ENCODE measurements around the gene LCE4A. TPM values are rescaled to one million over a fixed set of nuclear protein-coding genes. Genes with fewer than 3 reads are reported as not detected.

LCE4A gene
- total and polyA plus RNA-seq, 2 experiments from 2014 or later, result not detected

- H3F3A ChIP-seq (replicated peaks; ENCODE audit: low read depth), result no peaks in the 10 kb centered on the region
- H3K27me3 ChIP-seq (ENCODE audit: insufficient read depth), result no peaks in the 10 kb centered on the region
- H2AFZ ChIP-seq, result no peak overlapping the region
- H3K27ac ChIP-seq (ENCODE audit: low read depth), result no peak overlapping the region
- no peaks in the 10 kb centered on the region for H3K79me2 ChIP-seq (replicated peaks; ENCODE audit: insufficient read depth)
- DNase-seq (ENCODE audit: low spot score) (no peak), ATAC-seq (no peak)
- H4K20me1 ChIP-seq (replicated peaks; ENCODE audit: insufficient read depth), result no peaks in the 10 kb centered on the region
- no peaks in the 10 kb centered on the region; the same call in 2 of the 3 replicates for H3K9me3 Mint-ChIP-seq
- H3K4me1 ChIP-seq (ENCODE audit: insufficient read depth), result no peaks in the 10 kb centered on the region; the same call in 1 of the 2 replicates
- H3K27ac Mint-ChIP-seq, result no peak overlapping the region
- peaks cover 5% of the 10 kb centered on the region for H3K27me3 Mint-ChIP-seq (ENCODE audit: insufficient read depth, low read depth, poor library complexity)
- peaks cover 15% of the 10 kb centered on the region; the same call in 2 of the 3 replicates for H3K4me1 Mint-ChIP-seq
- no peak for TF ChIP-seq ETS1 (IDR thresholded peaks at IDR 0.05)
- no peak for TF ChIP-seq ZNF462 (CRISPR knock-in tag; IDR thresholded peaks at IDR 0.05)
- no peak for TF ChIP-seq ZNF331 (CRISPR knock-in tag; IDR thresholded peaks at IDR 0.05; ENCODE audit: low read depth)
- no peak for TF ChIP-seq CTCF (conservative IDR thresholded peaks at IDR 0.05; ENCODE audit: low read depth in 2 of 2)
- TF ChIP-seq POLR2AphosphoS5 (IDR thresholded peaks at IDR 0.05; ENCODE audit: low read depth), result no peak
- no peak for TF ChIP-seq CREB1 (CRISPR knock-in tag; IDR thresholded peaks at IDR 0.05; ENCODE audit: low read depth)
- no peak for TF ChIP-seq REST (IDR thresholded peaks at IDR 0.05; ENCODE audit: unreplicated experiment)
- no peak for TF ChIP-seq JUNB (IDR thresholded peaks at IDR 0.05; ENCODE audit: unreplicated experiment)
- no peak for TF ChIP-seq EZH2 (IDR thresholded peaks at IDR 0.05; ENCODE audit: low read depth, unreplicated experiment)
- no peak for TF ChIP-seq ZNF114 (CRISPR knock-in tag; IDR thresholded peaks at IDR 0.05)
- no peak for TF ChIP-seq EZH2phosphoT487 (IDR thresholded peaks at IDR 0.05; ENCODE audit: unreplicated experiment)
- no peak for TF ChIP-seq STAT1 (IDR thresholded peaks at IDR 0.05; ENCODE audit: unreplicated experiment)
- no peak for TF ChIP-seq NANOG (IDR thresholded peaks at IDR 0.05; ENCODE audit: borderline replicate concordance)
- 0 out of 2 replicates have a peak, but pooled peaks cover under 1% of the 10 kb centered on the region for H3K9me2 ChIP-seq (ENCODE audit: insufficient read depth)
- no peaks in the 10 kb centered on the region for H3K36me3 ChIP-seq (ENCODE audit: insufficient read depth)
- H3K4me3 ChIP-seq, result no peak overlapping the region
- no peak overlapping the region for H3K4me2 ChIP-seq
- no peaks in the 10 kb centered on the region for H3K36me3 Mint-ChIP-seq (ENCODE audit: low read depth)
- no peak overlapping the region for H3K4me3 Mint-ChIP-seq
These were observed 50.7 kb downstream of the LCE4A start for GRCh38 chr1:152758636-152759035.

Data from GM23338 (cell line).